Activated CD4-positive, alpha-beta T cell treated with anti-CD3 and anti-CD28 coated beads for 1 hour (primary cell): ENCODE measurements around the gene RING1.

Source experiments
- DNase-seq: peaks from one replicate; pipeline ENCODE4 v3.0.0-alpha.2; 2020

The RING1 gene

DNA sequence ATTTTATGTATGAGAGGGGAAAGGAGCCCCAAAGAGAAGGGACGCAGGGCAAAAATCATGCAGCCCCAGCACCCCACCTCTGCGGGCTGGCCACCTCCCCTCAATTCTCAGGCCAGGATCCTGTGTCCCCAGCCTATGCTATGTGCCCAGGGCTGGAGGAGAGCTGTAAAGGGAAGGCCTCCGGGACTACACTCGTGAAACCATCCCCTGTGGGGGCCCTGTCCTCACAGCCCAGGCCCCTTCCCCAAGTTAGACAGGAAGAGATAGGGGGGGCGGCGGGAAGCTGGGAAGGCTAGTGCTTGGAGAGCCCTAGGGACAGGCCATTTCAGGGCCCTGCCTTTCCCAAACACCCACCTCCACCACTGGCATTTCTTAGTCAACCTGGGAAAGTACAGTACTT is 14.7 kb upstream of the RING1 start:
- no peak for DNase-seq

DNA sequence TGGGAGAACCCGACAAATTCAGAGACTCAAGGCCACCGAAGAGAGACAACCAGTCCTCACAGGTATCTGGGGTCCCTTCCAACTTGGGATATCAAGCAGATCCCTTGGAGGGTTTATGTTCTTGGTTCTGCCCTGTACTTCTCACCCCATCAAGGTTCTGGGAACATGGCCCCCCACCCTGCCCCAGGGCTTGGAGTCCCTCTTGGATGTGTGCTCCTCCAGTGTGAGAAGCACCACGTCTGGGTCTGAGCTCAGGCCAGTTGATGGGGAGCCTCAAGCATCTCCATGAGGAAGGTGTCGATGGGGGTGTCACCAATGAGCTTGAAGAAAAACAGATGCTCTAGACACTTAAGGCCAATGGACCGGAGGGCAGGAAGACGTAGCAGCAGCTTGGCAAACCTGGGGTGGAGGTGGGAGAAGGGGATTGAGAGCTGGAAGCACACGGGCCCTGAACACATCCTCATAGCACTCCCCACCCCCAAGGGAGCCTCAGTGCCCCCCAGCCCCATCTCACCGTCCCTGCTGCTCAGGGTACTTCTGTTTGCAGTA is 13.8 kb upstream of the RING1 start:
- no peak for DNase-seq

GRCh38 chr6:33195304-33196165 is 12.8 kb upstream of the RING1 start:
- DNase-seq, result no peak

GRCh38 chr6:33197431-33198048 is 10.8 kb upstream of the RING1 start:
- no peak for DNase-seq

GRCh38 chr6:33198159-33198852 is 10.0 kb upstream of the RING1 start:
- DNase-seq, result no peak

GRCh38 chr6:33198853-33199436 is 9.4 kb upstream of the RING1 start:
- no peak for DNase-seq

DNA sequence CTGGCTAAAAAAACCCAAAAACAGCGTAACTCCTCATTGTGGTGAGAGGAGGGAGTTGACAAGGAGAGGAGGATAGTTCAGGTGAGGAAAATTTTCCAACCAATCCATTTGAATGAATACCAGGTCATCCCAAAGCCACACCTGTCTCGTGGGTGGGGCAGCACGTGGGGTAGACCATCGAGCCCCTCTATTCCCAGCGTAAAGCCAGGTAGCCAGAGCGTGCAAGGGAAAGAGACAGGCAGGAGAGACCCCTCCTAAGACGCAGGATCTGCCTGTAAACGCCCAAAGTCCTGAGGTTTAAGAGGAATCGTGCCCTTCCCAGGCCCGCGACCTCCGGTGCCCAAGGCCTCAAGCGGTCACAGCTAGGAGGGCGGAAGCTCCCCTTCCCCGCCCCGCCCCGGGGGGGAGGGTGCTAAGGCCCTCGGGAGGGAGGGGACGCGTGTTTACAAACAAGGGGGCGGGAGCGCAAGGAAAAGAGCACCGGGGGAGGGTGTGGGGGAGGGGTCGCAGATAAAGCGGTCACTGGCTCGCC is 8.5 kb upstream of the RING1 start:
- peak; percentile 49 for DNase-seq

- peak; percentile 99 for DNase-seq
These were observed 7.8 kb upstream of the RING1 start, which contains the start of the genes RXRB and SLC39A7 for GRCh38 chr6:33200219-33201146. TSS of gene RXRB (minus strand) at chr6:33200665. CDS start at chr6:33200476, 189 bp downstream. TSS of gene SLC39A7 (plus strand) at chr6:33200867. CDS start at chr6:33201246, 379 bp downstream.

DNA sequence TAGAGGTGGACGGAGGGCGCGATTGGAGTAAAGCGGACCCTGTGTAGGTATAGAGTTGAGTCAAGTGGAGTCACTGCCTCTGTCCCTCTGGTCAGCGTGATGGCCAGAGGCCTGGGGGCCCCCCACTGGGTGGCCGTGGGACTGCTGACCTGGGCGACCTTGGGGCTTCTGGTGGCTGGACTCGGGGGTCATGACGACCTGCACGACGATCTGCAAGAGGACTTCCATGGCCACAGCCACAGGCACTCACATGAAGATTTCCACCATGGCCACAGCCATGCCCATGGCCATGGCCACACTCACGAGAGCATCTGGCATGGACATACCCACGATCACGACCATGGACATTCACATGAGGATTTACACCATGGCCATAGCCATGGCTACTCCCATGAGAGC is 7.2 kb upstream of the RING1 start:
- no peak for DNase-seq

DNA sequence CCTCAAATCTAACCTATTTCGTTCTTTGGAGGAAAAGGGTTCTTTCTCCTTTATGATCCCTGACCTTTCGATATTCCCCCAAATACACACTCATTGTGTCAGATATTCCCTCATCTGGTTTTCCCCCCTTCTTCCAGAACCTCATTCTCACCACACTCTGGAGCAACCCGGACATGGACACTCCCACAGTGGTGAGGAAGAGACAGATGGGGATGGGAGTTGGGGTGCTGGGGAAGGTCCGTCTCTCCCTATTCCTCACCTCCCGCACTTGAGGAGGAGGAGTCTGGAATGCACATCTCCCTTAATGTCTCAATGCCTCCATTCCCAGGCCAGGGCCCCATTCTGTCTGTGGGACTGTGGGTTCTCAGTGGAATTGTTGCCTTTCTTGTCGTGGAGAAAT is 6.4 kb upstream of the RING1 start:
- DNase-seq, result no peak

GRCh38 chr6:33202799-33203198 is 5.5 kb upstream of the RING1 start:
- DNase-seq, result no peak

GRCh38 chr6:33203443-33204164 is 4.7 kb upstream of the RING1 start:
- no peak for DNase-seq

- DNase-seq, result no peak
These were observed 4.2 kb upstream of the RING1 start for GRCh38 chr6:33204165-33204414.

DNA sequence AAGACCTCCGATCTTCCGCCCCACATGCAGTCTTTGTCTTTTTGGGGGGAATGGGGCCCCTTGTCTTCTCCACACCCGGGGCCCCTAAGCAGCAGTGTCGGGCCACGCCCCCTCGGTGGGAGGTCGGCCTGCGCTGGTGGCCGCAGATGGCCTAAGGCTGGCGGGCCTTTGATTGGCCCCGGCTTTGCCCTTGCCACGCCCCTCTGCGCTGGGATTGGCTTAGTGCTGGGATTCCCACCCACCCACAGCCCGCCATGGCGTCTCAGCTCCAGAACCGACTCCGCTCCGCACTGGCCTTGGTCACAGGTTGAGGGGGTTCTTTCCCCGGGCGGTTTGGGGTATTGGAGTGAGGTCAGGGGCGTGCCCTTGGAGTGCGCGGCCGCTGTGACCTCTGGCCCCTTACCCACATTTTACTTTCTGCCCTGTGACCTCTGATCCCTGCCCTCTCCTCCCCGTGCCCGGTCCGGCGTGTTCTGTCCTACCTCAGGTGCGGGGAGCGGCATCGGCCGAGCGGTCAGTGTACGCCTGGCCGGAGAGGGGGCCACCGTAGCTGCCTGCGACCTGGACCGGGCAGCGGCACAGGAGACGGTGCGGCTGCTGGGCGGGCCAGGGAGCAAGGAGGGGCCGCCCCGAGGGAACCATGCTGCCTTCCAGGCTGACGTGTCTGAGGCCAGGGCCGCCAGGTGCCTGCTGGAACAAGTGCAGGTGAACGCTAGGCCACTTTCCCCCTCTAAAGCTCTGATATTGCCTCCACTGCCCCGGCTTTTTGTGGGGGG is 3.7 kb upstream of the RING1 start, which contains the start of gene HSD17B8:
TSS of gene HSD17B8 (plus strand) at position 241 of the 776 bp plus-strand sequence. CDS start at position 255, 14 bp downstream.
- peak; percentile 80 for DNase-seq

DNA sequence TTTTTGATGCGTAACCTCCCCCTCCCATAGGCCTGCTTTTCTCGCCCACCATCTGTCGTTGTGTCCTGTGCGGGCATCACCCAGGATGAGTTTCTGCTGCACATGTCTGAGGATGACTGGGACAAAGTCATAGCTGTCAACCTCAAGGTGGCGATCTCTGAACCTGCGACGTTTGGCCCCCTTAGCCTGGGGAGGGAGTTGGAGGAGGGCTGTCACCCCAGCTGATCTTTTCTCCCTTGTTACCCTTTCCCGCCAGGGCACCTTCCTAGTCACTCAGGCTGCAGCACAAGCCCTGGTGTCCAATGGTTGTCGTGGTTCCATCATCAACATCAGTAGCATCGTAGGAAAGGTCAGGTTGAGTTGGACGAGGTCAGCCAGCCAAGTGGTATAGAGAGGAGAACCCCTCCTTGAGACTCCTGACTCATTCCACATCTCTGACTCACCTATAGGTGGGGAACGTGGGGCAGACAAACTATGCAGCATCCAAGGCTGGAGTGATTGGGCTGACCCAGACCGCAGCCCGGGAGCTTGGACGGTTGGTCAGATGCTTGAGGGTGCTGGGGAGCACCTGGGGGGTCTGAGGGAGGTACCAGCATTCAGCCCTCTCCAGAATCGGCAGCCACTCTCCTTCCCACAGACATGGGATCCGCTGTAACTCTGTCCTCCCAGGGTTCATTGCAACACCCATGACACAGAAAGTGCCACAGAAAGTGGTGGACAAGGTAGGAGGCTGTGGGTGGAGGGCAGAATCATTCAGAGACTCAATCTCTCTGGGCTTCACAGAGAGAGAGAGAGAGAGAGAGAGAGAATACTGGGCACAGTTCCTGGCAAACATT is 2.9 kb upstream of the RING1 start:
- DNase-seq, result no peak

DNA sequence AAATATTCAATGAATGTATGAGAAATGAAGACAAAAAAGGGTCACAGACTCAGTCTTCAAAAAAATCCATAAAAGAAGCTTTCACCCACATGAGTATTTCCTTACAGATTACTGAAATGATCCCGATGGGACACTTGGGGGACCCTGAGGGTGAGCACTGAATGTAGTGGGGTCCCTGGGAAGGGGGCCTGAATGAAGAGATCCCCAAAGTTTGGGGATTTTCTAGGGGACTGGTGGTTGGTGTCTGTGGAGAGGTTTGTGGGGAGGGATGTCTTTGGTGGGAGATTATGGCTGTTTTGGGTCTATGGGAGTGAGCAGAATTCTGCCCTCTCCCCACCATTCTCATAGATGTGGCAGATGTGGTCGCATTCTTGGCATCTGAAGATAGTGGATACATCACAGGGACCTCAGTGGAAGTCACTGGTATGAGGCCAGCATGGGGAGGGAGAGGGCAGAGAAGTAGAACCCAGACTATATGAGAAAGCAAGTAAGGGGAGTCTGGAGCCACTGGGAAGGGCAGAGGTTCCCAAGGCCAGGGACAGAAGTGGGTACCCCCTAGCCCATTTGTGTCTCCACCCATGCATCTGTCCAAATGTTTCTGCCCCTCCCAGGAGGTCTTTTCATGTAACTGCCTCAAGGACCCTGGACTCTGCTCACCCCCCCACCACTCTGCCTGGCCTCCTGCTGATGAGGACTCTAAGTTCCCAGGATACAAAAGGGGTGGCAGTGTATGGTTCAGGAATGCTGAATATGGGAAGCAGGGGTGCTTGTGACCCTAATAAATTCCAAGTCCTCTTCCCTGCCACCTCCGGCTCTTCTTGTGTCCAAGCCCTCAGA is 2.1 kb upstream of the RING1 start:
- no peak for DNase-seq

GRCh38 chr6:33206864-33207551 is 1.3 kb upstream of the RING1 start:
- DNase-seq, result no peak
